Epithelial cell of esophagus (primary cell): ENCODE data around the gene FAM118B.
"Not testable (repeated sequence)": the region's sequence is repeated elsewhere in the genome, so short reads cannot be mapped to it uniquely, and the experiment has no call there.

ENCODE experiments used
- DNase-seq: peaks from one replicate; pipeline ENCODE4 v3.0.0; 2010; ENCODE audit warnings: low read depth
- H3K4me3 ChIP-seq: 2 replicates; pipeline ENCODE4 v1.5.1; 2011; ENCODE audit warnings: mild to moderate bottlenecking, low read length, control low read depth
- TF ChIP-seq, protein P1 (sequence below): IDR thresholded peaks from 2 replicates; pipeline ENCODE4 v1.5.1; 2011; ENCODE audit warnings: low read depth, mild to moderate bottlenecking, low read length, control low read depth, inconsistent platforms; ENCODE audit not compliant: insufficient read depth; ENCODE audit errors: missing control alignments

FAM118B gene

DNA sequence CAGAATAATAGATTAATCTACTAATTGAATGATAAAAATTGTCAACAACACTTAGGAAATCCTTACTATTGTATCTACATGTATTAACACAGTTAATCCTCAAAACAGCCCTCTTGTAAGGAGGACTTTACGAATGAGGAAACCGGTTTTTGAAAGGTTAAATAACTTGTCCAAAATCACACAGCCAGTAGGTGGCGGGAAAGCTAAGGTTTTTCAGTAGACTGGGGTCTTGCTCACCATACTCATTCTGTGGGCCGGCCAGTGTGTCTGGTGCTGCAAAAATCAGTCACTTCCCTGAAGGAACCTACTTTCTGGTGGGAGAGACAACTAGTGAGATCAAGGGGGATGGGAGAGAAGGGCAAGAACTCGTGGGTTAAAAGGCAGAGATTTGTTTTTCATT, 96.1 kb downstream of the FAM118B start:
- peak; percentile 56 for DNase-seq
- H3K4me3 ChIP-seq, result no peak overlapping the region
- TF ChIP-seq, protein P1, sequence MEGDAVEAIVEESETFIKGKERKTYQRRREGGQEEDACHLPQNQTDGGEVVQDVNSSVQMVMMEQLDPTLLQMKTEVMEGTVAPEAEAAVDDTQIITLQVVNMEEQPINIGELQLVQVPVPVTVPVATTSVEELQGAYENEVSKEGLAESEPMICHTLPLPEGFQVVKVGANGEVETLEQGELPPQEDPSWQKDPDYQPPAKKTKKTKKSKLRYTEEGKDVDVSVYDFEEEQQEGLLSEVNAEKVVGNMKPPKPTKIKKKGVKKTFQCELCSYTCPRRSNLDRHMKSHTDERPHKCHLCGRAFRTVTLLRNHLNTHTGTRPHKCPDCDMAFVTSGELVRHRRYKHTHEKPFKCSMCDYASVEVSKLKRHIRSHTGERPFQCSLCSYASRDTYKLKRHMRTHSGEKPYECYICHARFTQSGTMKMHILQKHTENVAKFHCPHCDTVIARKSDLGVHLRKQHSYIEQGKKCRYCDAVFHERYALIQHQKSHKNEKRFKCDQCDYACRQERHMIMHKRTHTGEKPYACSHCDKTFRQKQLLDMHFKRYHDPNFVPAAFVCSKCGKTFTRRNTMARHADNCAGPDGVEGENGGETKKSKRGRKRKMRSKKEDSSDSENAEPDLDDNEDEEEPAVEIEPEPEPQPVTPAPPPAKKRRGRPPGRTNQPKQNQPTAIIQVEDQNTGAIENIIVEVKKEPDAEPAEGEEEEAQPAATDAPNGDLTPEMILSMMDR, result peak; percentile 52

DNA sequence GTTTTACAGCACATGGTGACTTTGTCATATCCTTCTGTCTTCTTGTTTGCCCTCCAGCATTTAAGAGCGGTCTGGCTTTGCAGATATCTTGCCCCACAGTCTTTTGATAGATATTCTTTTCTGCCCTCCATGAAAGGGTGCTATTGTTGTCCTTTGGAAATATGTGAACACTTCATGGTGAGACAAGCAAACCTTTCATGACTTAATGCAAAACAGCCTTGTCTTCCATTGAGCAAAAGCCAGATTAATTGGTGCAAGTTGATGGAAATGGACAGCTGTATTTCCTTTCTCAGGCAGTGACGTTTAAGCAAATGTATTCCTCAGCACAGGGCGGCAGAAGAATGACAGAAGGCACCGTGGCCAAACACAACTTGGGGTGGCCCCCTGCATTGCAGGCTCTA, 96.7 kb downstream of the FAM118B start:
- DNase-seq, result no peak
- TF ChIP-seq, protein P1, result no peak
- no peak overlapping the region for H3K4me3 ChIP-seq

DNA sequence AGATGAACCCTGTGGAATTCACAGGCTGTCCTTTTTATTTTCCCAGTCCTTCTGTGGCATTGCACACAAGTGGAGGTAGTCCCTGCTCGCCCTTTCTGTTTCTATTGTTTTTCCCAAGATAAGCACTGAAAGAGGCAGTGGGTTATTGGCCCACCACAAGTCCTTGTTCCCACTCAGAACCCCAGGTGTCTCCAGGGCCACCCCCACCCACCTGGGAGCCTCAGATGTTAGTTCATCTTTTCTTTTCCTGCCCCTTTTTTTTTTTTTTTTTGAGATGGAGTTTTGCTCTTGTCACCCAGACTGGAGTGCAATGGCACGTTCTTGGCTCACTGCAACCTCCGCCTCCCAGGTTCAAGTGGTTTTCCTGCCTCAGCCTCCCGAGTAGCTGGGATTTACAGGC, 97.2 kb downstream of the FAM118B start:
- not testable (repeated sequence) for H3K4me3 ChIP-seq, DNase-seq

DNA sequence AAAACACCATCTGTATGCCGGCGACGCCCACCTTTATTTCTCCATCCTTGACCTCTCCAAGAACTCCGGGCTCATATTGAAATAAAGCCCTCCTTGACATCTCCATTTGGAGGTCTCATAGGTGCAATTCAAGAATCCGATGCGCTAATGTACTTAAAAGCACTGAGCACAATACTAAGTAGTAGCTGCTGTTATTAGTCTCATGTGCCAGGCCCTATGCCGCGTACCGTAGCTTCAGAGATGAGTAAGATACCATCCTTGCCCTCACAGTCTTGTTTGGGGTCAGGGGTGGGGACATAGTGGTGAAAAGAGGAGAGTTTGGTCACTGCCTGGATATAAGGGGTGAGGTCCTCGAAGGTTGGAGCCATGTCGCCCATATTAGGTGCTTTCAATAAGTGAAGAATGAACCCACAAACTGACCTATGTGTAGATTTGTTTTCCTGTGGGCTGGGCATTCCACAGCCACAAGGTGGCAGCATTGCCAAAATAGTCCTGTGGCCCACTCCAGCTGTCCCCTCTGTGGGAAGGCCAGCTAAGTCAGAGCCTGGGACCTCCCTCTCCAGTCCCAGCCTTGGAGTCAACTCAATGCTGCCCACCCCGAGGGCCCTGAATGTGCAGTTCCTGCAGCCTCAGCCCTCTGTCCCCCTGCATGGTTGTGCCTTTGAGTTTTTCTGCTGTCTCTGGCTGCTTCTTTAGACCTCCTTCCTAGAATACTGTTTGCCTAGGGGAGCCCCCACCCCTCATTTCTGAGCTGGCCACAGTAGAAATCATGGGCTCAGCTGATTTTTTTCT, 98.8 kb downstream of the FAM118B start:
- no peak overlapping the region for H3K4me3 ChIP-seq
- TF ChIP-seq, protein P1, result peak; percentile 89
- DNase-seq, result peak; percentile 69

DNA sequence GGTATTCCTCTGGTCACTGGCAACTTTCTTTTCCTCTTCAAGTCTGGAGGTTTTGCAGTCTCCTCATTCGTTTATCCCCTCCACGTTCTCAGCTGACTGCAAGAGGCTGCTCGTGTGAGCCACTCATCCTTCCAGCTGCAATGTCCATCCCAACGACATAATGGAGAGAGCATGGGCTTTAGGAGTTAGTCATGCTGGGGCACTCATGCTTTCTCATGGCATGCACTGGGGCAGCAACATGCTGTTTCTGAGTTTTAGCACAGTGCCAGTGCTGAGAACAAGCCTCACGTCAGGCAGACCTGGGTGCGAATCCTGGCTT, 99.4 kb downstream of the FAM118B start:
- H3K4me3 ChIP-seq, result no peak overlapping the region
- TF ChIP-seq, protein P1, result no peak
- no peak for DNase-seq

DNA sequence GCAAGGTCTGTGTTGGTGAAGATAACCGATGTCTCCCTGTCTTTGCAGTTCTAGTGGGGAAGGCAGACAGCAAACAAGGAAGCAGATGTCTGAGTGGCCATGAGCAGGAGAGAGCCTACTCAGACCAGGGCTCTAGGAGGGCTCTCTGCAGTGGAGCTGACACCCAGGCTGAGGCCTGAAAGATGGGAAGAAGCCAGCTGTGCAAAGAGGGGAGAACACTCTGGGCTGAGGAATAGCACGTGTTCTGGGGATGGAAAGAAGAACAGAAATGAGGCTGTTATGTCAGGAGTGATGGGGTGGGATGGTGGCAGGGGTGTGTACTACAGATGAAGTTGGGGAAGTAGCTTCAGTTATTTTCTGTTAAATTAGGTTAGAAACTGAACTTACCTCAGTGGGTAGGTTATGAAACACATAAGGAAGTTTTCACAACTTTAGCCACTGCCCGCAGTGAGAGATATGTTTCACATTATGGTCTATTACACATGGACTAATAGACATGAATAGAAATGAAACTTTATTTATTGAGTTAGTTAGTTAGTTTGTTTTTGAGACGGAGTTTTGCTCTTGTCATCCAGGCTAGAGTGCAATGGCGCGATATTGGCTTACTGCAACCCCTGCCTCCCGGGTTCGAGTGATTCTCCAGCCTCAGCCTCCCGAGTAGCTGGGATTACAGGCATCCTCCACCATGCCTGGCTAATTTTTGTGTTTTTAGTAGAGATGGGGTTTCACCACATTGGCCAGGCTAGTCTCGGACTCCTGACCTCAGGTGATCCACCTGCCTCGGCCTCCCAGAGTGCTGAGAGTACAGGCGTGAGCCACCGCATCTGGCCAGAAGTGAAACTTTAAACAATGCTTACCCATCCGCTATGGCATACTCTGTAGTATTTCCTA, 100.1 kb downstream of the FAM118B start:
- TF ChIP-seq, protein P1, result no peak
- H3K4me3 ChIP-seq, result no peak overlapping the region
- DNase-seq, result no peak
